ENCODE measurements around the gene CELA1.

Gene CELA1

DNA sequence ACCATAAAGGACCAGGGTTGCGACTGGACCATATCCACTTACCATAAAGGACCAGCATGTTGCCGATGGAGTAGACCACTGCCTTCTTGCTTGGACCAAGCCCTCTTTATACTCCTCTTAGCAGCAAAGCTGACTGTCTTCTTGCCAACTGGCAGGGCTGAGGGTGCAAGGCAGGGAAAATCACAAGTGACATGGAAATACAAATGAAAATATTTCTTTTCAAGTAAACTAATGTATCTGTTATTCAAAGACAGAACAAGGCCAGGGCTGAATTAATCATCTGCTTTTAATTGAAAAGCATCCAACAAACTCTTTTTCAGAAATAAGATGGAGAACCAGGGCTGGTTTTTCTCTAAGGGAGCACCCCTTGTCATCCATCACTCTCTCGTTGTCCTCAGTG is at the start of gene CELA1:
CELA1 (minus strand) TSS at position 99 of the 400 bp plus-strand sequence; CDS start at position 58, 41 bp downstream.
- DNase-seq (ENCODE audit: low spot score) = no peak

DNA sequence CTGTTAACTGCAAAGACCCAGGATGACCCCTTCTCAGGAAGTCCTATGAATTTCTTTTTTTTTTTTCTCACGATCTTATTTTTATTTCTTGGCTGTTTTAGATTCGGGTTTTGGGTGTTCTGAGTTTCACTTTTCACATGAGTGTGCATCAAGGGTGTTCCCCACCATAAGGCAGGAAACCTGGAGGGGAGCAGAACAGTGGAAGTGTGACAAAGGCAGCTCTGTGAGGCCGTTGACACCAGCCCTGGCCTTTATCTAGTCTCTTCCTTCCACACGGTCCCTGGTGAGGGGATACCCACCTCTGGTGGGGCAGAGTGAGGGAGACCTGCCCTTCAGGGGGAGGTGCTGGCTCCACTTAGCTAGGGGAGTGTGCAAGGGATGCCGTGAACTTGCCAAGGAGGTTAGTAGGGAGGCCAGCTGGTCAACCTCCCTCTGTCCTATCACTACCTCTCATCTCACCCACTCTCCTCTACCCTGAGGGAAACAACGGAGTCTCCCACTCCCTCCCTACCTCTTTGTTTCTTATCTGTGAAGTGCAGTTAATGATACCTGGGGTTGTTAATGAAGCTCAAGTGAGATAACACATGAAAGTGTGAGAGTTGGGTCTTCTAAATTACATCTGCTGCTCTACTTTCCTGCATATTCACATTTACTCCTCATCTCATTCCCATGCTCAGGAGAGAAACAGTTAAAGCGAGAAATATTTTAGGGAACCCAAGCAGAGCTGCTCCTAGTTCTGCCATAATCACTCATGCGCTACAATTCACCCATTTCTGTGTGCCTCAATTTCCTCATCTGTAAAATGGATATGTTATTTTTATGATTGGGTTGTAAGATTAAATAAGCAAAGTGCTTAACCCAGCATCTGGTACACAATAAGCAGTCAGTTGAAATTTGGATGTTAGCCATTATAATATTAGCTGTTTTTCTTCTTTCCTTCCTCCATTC is 49.1 kb upstream of the CELA1 start:
- no peak for DNase-seq (ENCODE audit: low spot score)

DNA sequence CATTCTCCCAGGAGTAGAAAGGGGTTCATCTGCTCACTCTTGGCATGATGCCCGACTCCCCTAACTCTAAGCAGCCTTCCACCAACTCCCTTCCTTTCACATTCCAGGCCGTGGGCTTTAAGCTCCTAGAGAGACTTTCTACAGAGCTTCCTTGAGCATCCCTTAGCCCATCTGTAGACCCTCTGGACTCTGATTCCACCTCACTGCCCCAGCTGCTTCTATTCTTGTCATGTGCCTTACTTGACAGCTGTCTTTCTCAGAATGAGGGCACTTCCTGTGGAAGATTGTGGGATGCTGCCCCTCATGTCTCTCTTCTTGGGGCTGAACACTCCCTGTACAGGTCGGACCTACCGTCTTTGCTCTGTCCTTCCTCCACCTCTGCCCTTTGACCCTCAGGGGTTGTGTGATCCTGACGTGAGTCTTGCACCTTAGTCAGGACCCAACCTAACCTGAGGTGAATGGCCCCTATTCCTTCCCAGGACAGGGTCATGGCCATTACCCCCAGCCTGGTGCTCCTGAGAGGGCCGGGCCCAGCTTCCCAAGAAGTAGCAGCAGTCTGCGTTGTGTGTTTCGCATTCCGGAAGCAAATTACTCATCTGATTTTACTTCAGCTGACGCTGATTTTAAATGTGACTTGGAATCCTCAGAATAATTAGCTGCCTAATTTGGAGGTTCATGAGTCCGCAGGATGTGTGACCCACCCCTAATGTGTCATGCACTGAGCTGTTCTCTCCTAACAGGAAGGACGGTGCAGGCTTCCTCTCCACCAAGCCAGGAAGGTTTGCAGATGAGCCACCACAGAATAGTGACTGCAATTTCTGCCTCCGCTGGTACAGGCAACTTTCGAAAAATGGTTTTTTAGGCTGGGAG is 47.4 kb upstream of the CELA1 start:
- DNase-seq (ENCODE audit: low spot score) = no peak

DNA sequence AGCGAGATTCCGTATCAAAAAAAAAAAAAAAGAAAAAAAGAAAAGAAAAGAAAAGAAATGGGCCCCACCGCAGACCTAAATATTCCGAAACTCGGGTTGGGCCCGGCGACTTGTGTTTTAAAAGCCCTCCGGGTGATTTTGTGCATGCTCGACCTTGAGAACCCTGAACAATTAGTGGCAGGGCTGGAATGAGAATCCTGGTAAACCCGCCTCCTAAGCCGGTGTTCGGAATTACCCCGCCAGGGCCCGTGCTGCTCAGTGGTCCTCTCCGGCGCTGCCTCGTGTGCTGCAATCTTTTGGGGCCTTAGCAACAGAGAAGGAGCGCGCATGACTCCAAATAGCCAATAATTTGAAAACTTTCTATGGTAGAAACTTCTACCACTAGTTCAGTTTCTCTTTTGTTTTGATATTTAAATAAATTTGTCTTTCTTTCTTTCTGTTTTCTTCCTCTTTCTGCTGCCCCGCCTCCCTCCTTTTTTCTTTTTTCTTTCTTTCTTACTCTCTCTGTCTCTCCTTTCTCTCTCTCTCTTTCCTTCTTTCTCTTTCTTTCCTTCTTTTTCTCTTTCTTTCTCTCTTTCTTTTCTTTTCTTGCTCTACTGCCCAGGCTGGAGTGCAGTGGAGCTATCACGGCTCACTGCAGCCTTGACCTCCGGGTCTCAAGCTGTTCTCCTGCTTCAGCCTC is 46.2 kb upstream of the CELA1 start:
- peak; percentile 68 for DNase-seq (ENCODE audit: low spot score)

- DNase-seq (ENCODE audit: low spot score) = peak; percentile 74
These were observed 45.0 kb upstream of the CELA1 start, which contains the start of gene GALNT6 for GRCh38 chr12:51391283-51392123. TSS of gene GALNT6 (minus strand) at chr12:51391406. CDS start at chr12:51379781, 11,625 bp downstream.

GRCh38 chr12:51390891-51391282 is 44.4 kb upstream of the CELA1 start:
- peak; percentile 33 for DNase-seq (ENCODE audit: low spot score)

- no peak for DNase-seq (ENCODE audit: low spot score)
These were observed 44.0 kb upstream of the CELA1 start for GRCh38 chr12:51390457-51390856.

DNA sequence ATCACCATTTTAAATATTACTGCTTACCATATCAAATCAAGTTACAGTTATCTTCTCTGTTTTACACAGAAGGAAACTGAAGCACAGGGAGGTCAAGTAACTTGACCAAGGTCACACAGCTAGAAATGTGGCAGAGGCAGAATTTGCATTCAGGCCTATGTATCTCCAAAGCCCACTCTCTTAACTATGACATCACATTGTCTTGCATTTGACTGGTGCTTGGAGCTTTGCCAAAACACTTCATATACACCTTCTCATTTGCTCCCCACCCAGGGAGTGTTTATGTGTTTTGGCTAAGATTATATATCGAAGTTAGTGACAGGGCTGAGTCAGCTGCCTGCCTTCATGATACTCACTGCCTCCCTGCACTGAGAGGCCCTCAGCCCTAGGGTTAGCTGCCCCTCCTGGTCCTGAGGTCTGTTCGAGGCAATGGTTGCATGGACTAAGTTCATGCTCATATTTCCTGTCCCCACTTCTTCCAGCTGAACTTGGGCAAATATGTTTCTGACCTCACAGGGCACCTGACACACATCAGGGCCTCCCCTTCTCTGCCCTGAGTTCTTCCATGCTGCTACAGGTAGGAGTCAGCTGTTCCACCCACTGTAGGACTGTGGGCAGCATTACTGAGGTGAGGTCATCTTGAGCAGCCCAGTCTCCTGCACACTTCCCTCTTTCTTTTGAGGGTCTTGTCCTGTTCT is 43.0 kb upstream of the CELA1 start:
- no peak for DNase-seq (ENCODE audit: low spot score)

- DNase-seq (ENCODE audit: low spot score) = no peak
These were observed 42.4 kb upstream of the CELA1 start for GRCh38 chr12:51388846-51389245.

GRCh38 chr12:51388069-51388799 is 41.8 kb upstream of the CELA1 start:
- DNase-seq (ENCODE audit: low spot score) = no peak

DNA sequence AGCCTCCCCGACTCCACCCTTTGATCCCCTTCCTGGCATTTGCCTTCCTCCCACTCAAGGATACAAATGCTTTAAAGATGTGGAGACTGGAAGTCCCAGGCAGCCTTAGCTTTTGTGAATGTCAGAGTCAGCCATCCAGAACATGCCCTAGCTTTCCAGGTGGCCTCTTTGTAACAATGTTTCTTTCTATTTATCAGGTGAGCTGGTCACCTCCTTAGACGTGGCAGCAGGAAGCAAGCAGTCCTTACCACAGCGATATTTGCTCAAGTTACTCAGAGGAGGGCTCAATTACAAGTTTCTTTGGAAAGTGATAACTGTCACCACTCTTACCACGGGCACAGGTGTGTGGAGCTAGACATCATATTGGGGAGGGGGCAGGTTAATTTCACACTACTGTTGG is 39.9 kb upstream of the CELA1 start:
- no peak for DNase-seq (ENCODE audit: low spot score)

GRCh38 chr12:51383269-51383905 is 36.9 kb upstream of the CELA1 start:
- DNase-seq (ENCODE audit: low spot score) = no peak

- DNase-seq (ENCODE audit: low spot score) = no peak
These were observed 35.7 kb upstream of the CELA1 start for GRCh38 chr12:51382173-51382572.

- DNase-seq (ENCODE audit: low spot score) = no peak
These were observed 35.0 kb upstream of the CELA1 start for GRCh38 chr12:51381226-51382079.

DNA sequence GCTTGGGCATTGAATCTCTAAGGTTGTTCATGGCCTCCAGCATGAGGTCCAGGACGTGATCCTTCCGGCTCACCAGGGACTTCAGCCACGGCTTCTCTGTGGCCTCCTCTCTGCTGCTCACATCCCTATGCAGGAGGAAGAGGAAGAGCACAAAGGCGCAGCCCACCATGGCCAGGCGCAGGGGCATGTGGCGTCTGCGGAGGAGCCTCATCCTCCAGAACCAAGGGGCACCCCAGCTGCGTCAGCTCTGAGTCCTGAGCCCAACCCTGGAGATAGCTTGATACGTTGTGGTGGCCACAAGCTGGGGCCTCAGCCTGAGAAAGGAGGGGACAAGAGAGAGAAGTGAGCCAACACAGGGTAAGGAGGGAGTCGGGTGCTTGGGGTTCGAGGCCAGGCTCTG is 33.1 kb upstream of the CELA1 start:
- no peak for DNase-seq (ENCODE audit: low spot score)

- no peak for DNase-seq (ENCODE audit: low spot score)
These were observed 32.3 kb upstream of the CELA1 start for GRCh38 chr12:51378749-51379148.

GRCh38 chr12:51377099-51377984 is 30.9 kb upstream of the CELA1 start:
- DNase-seq (ENCODE audit: low spot score) = no peak
